ENCODE results near the gene CPPED1.
"Not testable (repeated sequence)": the region's sequence is repeated elsewhere in the genome, so short reads cannot be mapped to it uniquely, and the experiment has no call there.

CPPED1 gene

DNA sequence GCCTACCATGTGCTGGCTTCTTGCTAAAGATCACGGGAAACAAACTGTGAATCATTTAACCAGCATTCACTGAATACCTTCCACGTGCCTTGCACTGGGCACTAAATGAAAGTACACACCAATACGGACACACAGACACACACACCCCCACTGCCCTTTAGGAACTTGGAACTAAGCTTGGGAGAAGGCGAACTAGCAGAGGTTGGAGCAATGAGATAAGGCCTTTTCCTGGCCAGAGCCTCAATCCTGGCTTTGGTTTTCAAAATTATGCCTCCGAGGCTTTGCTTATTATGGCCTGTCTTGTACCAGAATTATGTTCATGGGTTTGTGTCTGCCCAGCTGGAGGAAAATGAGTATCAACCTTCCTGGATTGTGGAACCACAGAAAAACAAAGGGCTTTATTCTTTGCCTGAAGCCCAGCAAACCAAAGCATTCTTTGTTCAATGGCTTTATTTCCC is 32.3 kb downstream of the CPPED1 start:
- peaks cover 0 to 18% (median 15%) of the 10 kb centered on the region in 4 experiments for H3K36me3 ChIP-seq (ENCODE audit: control insufficient read depth in 4 of 4, insufficient read depth in 4 of 4, low read length in 3 of 4)
- H3K27ac ChIP-seq (ENCODE audit: insufficient read depth in 1 of 2, low read depth in 1 of 2, low read length in 2 of 2, poor library complexity in 1 of 2, severe bottlenecking in 2 of 2), result no peak overlapping the region
- no peak for DNase-seq
- no peak overlapping the region for H3K4me3 ChIP-seq (ENCODE audit: control insufficient read depth in 1 of 7, extremely low read depth in 1 of 7, insufficient read depth in 4 of 7, low read depth in 2 of 7, low read length in 6 of 7)
- H3K27me3 ChIP-seq (replicated peaks in 2 of 5; ENCODE audit: control insufficient read depth in 4 of 5, insufficient read depth in 5 of 5, low read length in 4 of 5), result no peaks in the 10 kb centered on the region
- ChIA-PET POLR2A (no interaction called here), CTCF (interaction anchor here (0.6 kb wide), 1 partner anchor 196 kb away, joined by 3 read pairs; no protein-coding TSS in a partner anchor)
- WGBS (ENCODE audit: insufficient coverage), result 86% methylated on average over 4 of the region's 5 CpGs
- no peaks in the 10 kb centered on the region for H3K9me3 ChIP-seq (ENCODE audit: control extremely low read depth in 1 of 5, control insufficient read depth in 4 of 5, insufficient read depth in 2 of 5, low read depth in 1 of 5, low read length in 4 of 5)
- peaks cover 0 to 24% (median 4%) of the 10 kb centered on the region in 4 experiments for H3K4me1 ChIP-seq (ENCODE audit: control extremely low read depth in 1 of 4, control insufficient read depth in 4 of 4, insufficient read depth in 4 of 4, low read length in 3 of 4)

DNA sequence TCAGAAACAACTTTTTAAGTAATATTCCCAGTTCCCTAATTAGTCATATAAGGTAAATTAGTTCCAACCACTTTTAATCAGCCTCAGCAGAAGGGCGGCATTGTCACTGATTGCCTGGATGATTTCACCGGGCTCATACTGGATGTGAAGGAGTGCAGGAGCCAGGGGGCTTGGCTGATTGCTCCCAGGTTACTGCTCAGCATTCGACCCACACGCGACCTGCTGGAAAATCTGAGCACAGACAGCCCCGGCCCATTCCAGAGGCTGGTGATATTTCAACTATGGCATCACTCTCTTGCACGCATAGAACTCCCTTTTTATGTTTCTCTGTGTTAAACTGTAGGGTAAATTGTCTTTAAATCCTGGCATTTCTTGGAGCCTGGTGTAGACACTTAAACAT is 34.2 kb downstream of the CPPED1 start:
- ChIA-PET CTCF (interaction anchor here (0.6 kb wide), 1 partner anchor 17 kb away, joined by 3 read pairs; no protein-coding TSS in a partner anchor), POLR2A (no interaction called here)
- whole genome bisulfite sequencing (ENCODE audit: insufficient coverage), result 95% methylated on average over 5 of the region's 7 CpGs
- H3K27ac ChIP-seq (ENCODE audit: insufficient read depth in 1 of 2, low read depth in 1 of 2, low read length in 2 of 2, poor library complexity in 1 of 2, severe bottlenecking in 2 of 2), result no peak overlapping the region
- DNase-seq, result no peak
- H3K36me3 ChIP-seq (ENCODE audit: control insufficient read depth in 4 of 4, insufficient read depth in 4 of 4, low read length in 3 of 4), result peaks cover 0 to 11% (median 4%) of the 10 kb centered on the region in 4 experiments
- H3K9me3 ChIP-seq (ENCODE audit: control extremely low read depth in 1 of 5, control insufficient read depth in 4 of 5, insufficient read depth in 2 of 5, low read depth in 1 of 5, low read length in 4 of 5), result no peaks in the 10 kb centered on the region
- no peaks in the 10 kb centered on the region for H3K27me3 ChIP-seq (replicated peaks in 2 of 5; ENCODE audit: control insufficient read depth in 4 of 5, insufficient read depth in 5 of 5, low read length in 4 of 5)
- H3K4me3 ChIP-seq (ENCODE audit: control insufficient read depth in 1 of 7, extremely low read depth in 1 of 7, insufficient read depth in 4 of 7, low read depth in 2 of 7, low read length in 6 of 7), result no peak overlapping the region
- peaks cover 3 to 24% (median 6%) of the 10 kb centered on the region in 4 experiments for H3K4me1 ChIP-seq (ENCODE audit: control extremely low read depth in 1 of 4, control insufficient read depth in 4 of 4, insufficient read depth in 4 of 4, low read length in 3 of 4)

DNA sequence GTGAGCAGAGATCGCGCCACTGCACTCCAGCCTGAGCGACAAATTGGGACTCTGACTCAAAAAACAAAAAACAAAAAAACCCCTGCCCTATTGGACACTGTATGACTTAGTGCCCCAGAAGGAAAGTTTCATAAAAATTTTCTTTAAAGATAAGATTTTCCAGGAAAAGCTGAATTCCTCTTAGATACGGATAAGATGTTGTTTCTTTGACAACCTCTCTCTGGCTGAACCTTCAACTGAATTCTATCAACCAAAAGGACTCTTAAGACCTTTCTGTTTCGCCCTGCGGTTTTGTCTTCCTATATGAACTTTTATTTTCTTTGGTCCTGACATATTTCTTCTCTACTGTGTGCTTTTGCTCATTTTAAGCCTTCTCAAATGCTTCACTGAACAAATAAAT is 35.8 kb downstream of the CPPED1 start:
- ChIA-PET POLR2A (no interaction called here), CTCF (no interaction called here)
- H3K4me3 ChIP-seq (ENCODE audit: control insufficient read depth in 1 of 7, extremely low read depth in 1 of 7, insufficient read depth in 4 of 7, low read depth in 2 of 7, low read length in 6 of 7), result peak overlapping the region in 2 of 7 experiments; percentile 17 to 50
- peaks cover 0 to 9% (median 3%) of the 10 kb centered on the region in 4 experiments for H3K36me3 ChIP-seq (ENCODE audit: control insufficient read depth in 4 of 4, insufficient read depth in 4 of 4, low read length in 3 of 4)
- DNase-seq, result peak in 2 of 3 donors; percentile 58 to 78
- 50% methylated on average over 3 of the region's 6 CpGs for WGBS (ENCODE audit: insufficient coverage)
- H3K27me3 ChIP-seq (replicated peaks in 2 of 5; ENCODE audit: control insufficient read depth in 4 of 5, insufficient read depth in 5 of 5, low read length in 4 of 5), result no peaks in the 10 kb centered on the region
- peak overlapping the region in 1 of 2 experiments; percentile 46 for H3K27ac ChIP-seq (ENCODE audit: insufficient read depth in 1 of 2, low read depth in 1 of 2, low read length in 2 of 2, poor library complexity in 1 of 2, severe bottlenecking in 2 of 2)
- H3K4me1 ChIP-seq (ENCODE audit: control extremely low read depth in 1 of 4, control insufficient read depth in 4 of 4, insufficient read depth in 4 of 4, low read length in 3 of 4), result peaks cover 3 to 27% (median 6%) of the 10 kb centered on the region in 4 experiments
- H3K9me3 ChIP-seq (ENCODE audit: control extremely low read depth in 1 of 5, control insufficient read depth in 4 of 5, insufficient read depth in 2 of 5, low read depth in 1 of 5, low read length in 4 of 5), result no peaks in the 10 kb centered on the region

DNA sequence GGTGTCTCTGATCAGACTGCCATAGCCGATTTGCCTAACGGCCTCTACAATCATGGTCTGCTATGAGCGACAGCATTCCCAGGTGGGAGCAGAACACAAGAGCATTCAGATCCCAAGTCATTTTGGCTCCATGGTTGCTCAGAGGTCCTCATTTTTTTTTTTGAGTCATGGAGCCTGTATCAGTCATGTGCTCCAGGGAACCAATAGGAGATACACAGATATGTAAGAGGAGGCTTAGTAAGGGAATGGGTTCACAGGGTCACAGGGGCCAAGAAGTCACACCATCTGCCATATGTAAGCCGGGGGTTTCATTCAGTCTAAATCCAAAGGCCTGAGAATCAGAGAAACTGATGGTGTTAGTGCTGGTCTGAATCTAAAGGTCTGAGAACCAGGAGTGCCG is 36.8 kb downstream of the CPPED1 start:
- peak overlapping the region in 1 of 7 experiments; percentile 35 for H3K4me3 ChIP-seq (ENCODE audit: control insufficient read depth in 1 of 7, extremely low read depth in 1 of 7, insufficient read depth in 4 of 7, low read depth in 2 of 7, low read length in 6 of 7)
- no peaks in the 10 kb centered on the region for H3K27me3 ChIP-seq (replicated peaks in 2 of 5; ENCODE audit: control insufficient read depth in 4 of 5, insufficient read depth in 5 of 5, low read length in 4 of 5)
- 94% methylated on average over 5 of the region's 5 CpGs for WGBS (ENCODE audit: insufficient coverage)
- peaks cover 3 to 27% (median 6%) of the 10 kb centered on the region in 4 experiments for H3K4me1 ChIP-seq (ENCODE audit: control extremely low read depth in 1 of 4, control insufficient read depth in 4 of 4, insufficient read depth in 4 of 4, low read length in 3 of 4)
- no peak for DNase-seq
- no peak overlapping the region for H3K27ac ChIP-seq (ENCODE audit: insufficient read depth in 1 of 2, low read depth in 1 of 2, low read length in 2 of 2, poor library complexity in 1 of 2, severe bottlenecking in 2 of 2)
- CTCF ChIA-PET, result no interaction called here
- H3K36me3 ChIP-seq (ENCODE audit: control insufficient read depth in 4 of 4, insufficient read depth in 4 of 4, low read length in 3 of 4), result peaks cover 0 to 8% (median 3%) of the 10 kb centered on the region in 4 experiments
- POLR2A ChIA-PET, result no interaction called here
- H3K9me3 ChIP-seq (ENCODE audit: control extremely low read depth in 1 of 5, control insufficient read depth in 4 of 5, insufficient read depth in 2 of 5, low read depth in 1 of 5, low read length in 4 of 5), result no peaks in the 10 kb centered on the region

DNA sequence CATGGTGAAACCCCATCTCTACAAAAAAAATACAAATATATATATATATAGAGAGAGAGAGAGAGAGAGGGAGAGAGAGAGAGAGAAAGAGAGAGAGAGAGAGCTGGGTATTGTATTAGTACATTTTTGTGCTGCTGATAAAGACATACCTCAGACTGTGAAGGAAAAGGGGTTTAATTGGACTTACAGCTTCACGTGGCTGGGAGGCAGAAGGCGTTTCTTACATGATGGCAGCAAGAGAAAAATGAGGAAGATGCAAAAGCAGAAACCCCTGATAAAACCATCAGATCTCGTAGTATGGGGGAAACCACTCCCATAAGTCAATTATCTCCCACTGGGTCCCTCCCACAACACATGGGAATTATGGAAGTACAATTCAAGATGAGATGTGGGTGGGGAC is 37.5 kb downstream of the CPPED1 start:
- Histone ChIP-seq H3K4me1 (ENCODE audit: control extremely low read depth in 1 of 4, control insufficient read depth in 4 of 4, insufficient read depth in 4 of 4, low read length in 3 of 4) (peaks cover 2 to 25% (median 5%) of the 10 kb centered on the region in 4 experiments), H3K4me3 (ENCODE audit: control insufficient read depth in 1 of 7, extremely low read depth in 1 of 7, insufficient read depth in 4 of 7, low read depth in 2 of 7, low read length in 6 of 7) (peak overlapping the region in 1 of 7 experiments; percentile 35)
- H3K27ac ChIP-seq (ENCODE audit: insufficient read depth in 1 of 2, low read depth in 1 of 2, low read length in 2 of 2, poor library complexity in 1 of 2, severe bottlenecking in 2 of 2); H3K36me3 ChIP-seq (ENCODE audit: control insufficient read depth in 4 of 4, insufficient read depth in 4 of 4, low read length in 3 of 4); H3K27me3 ChIP-seq (replicated peaks in 2 of 5; ENCODE audit: control insufficient read depth in 4 of 5, insufficient read depth in 5 of 5, low read length in 4 of 5); H3K9me3 ChIP-seq (ENCODE audit: control extremely low read depth in 1 of 5, control insufficient read depth in 4 of 5, insufficient read depth in 2 of 5, low read depth in 1 of 5, low read length in 4 of 5); POLR2A ChIA-PET: not testable (repeated sequence)
- peak; percentile 27 to 82 (median 47) for DNase-seq
- CTCF ChIA-PET, result interaction anchor here (0.9 kb wide), 1 partner anchor 22 kb away, joined by 3 read pairs; no protein-coding TSS in a partner anchor
- no CpG with 5 or more reads among the region's 3 CpGs for WGBS (ENCODE audit: insufficient coverage)

DNA sequence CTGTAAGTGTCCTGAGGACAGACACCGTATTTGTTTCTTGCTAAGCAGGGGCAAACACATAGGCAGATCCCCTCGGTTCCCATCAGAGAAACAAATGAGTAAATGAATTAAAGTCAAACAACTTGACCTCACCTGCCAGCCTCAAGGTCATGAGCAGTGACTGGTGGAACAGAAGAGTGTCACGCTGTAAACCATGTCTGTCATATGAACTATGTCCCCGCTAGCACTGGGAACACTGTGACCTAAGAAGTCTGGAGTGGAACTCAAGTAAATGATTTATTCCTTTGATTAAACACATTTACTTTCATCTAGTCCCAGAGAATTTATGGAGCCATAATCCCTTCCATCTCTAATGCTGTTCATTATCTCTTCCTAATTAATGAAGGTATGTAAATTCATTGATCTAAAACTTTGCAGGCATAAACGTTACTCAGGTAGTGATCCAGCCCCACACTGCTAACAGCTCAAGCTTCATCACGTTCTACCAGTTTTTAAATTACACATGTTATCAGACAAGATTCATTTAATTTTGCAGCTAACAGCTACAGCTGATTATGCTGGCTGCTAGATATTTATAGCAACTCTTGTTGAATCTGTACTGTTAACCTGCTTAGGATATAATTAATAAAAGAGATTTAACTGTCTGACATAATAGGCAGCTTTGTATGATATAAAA is 38.7 kb downstream of the CPPED1 start:
- POLR2A ChIA-PET, result no interaction called here
- DNase-seq, result no peak

DNA sequence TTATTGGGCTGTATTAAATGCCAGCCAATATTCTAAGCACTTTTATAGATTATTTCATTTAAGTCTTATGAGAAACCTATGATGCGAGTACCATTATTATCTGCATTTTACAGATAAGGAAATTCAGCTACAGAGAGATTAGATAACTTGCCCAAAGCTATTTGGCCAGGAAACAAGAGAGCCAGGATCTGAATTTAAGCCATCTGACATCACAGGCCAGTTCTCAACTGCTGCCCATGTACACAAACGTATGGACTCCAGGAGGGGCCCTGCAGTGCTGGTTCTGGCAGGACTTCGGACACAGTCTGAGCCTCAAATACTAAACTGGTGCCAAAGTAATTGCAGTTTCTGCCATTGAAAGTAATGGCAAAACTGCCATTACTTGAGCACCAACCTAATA is 40.2 kb downstream of the CPPED1 start:
- Histone ChIP-seq H3K4me3 (ENCODE audit: control insufficient read depth in 1 of 7, extremely low read depth in 1 of 7, insufficient read depth in 4 of 7, low read depth in 2 of 7, low read length in 6 of 7) (peak overlapping the region in 1 of 7 experiments; percentile 50), H3K27ac (ENCODE audit: insufficient read depth in 1 of 2, low read depth in 1 of 2, low read length in 2 of 2, poor library complexity in 1 of 2, severe bottlenecking in 2 of 2) (no peak overlapping the region), H3K4me1 (ENCODE audit: control extremely low read depth in 1 of 4, control insufficient read depth in 4 of 4, insufficient read depth in 4 of 4, low read length in 3 of 4) (peaks cover 3 to 25% (median 7%) of the 10 kb centered on the region in 4 experiments), H3K27me3 (replicated peaks in 2 of 5; ENCODE audit: control insufficient read depth in 4 of 5, insufficient read depth in 5 of 5, low read length in 4 of 5) (no peaks in the 10 kb centered on the region), H3K9me3 (ENCODE audit: control extremely low read depth in 1 of 5, control insufficient read depth in 4 of 5, insufficient read depth in 2 of 5, low read depth in 1 of 5, low read length in 4 of 5) (no peaks in the 10 kb centered on the region), H3K36me3 (ENCODE audit: control insufficient read depth in 4 of 4, insufficient read depth in 4 of 4, low read length in 3 of 4) (peaks cover 0 to 5% (median 0%) of the 10 kb centered on the region in 4 experiments)
- CTCF ChIA-PET, result no interaction called here
- POLR2A ChIA-PET, result interaction anchor here (0.7 kb wide), 1 partner anchor 88 kb away, joined by 3 read pairs; no protein-coding TSS in a partner anchor
- DNase-seq, result no peak
- 59% methylated on average over 2 of the region's 3 CpGs for WGBS (ENCODE audit: insufficient coverage)

More for the DNA sequence above, 38.7 kb downstream of the CPPED1 start:
- Histone ChIP-seq H3K27ac (ENCODE audit: insufficient read depth in 1 of 2, low read depth in 1 of 2, low read length in 2 of 2, poor library complexity in 1 of 2, severe bottlenecking in 2 of 2) (no peak overlapping the region), H3K4me3 (ENCODE audit: control insufficient read depth in 1 of 7, extremely low read depth in 1 of 7, insufficient read depth in 4 of 7, low read depth in 2 of 7, low read length in 6 of 7) (no peak overlapping the region), H3K9me3 (ENCODE audit: control extremely low read depth in 1 of 5, control insufficient read depth in 4 of 5, insufficient read depth in 2 of 5, low read depth in 1 of 5, low read length in 4 of 5) (no peaks in the 10 kb centered on the region), H3K4me1 (ENCODE audit: control extremely low read depth in 1 of 4, control insufficient read depth in 4 of 4, insufficient read depth in 4 of 4, low read length in 3 of 4) (peaks cover 3 to 21% (median 6%) of the 10 kb centered on the region in 4 experiments), H3K27me3 (replicated peaks in 2 of 5; ENCODE audit: control insufficient read depth in 4 of 5, insufficient read depth in 5 of 5, low read length in 4 of 5) (no peaks in the 10 kb centered on the region), H3K36me3 (ENCODE audit: control insufficient read depth in 4 of 4, insufficient read depth in 4 of 4, low read length in 3 of 4) (peaks cover 0 to 5% (median 1%) of the 10 kb centered on the region in 4 experiments)
- CTCF ChIA-PET, result no interaction called here
- 100% methylated on average over 3 of the region's 6 CpGs for WGBS (ENCODE audit: insufficient coverage)

Data from common myeloid progenitor, CD34-positive (primary cell).